SK-N-SH (cell line): Measurements from ENCODE around the gene FAM174B. TPM values are rescaled to one million over a fixed set of nuclear protein-coding genes. Genes with fewer than 3 reads are reported as not detected.

Experiments
- CTCF ChIA-PET: fragments of 300-600, 350-600 bp; formaldehyde crosslinking; extraction: SDS; loops from one replicate; lab custom pipeline; 2021; lab: Yijun Ruan, JAX
- POLR2A ChIA-PET: fragments of 350-600 bp; sonication (Branson Sonifier 250); formaldehyde crosslinking; extraction: SDS; loops from one replicate; lab custom pipeline; 2020; ENCODE audit warnings: antibody characterized with exemption, inconsistent platforms; lab: Yijun Ruan, JAX
- DNase-seq: peaks from one replicate; pipeline ENCODE4 v3.0.0; 2012
- H2AFZ ChIP-seq: fragments of 200-600 bp; sonication (generic); 2 replicates; pipeline ENCODE4 v1.8.1; 2016; ENCODE audit warnings: antibody characterized with exemption, mild to moderate bottlenecking, low read depth
- H3F3A ChIP-seq: fragments of 200-600 bp; sonication (generic); replicated peaks from 2 replicates; pipeline ENCODE3; 2016; ENCODE audit warnings: antibody characterized with exemption, mild to moderate bottlenecking; ENCODE audit not compliant: insufficient read depth
- H3K27ac ChIP-seq, 2 experiments: fragments of 200-500 bp in 1 of 2; fragments of 200-600 bp in 1 of 2; sonication (Bioruptor generic) in 1 of 2; sonication (generic), shearing (Covaris generic) in 1 of 2; 2 replicates each; pipeline versions ENCODE4 v1.5.1 to v1.6.1; 2014 to 2016; ENCODE audit warnings: low read depth in 2 of 2, inconsistent platforms in 1 of 2, low read length in 1 of 2, mild to moderate bottlenecking in 1 of 2, mixed read lengths in 1 of 2
- H3K27me3 ChIP-seq: fragments of 200-600 bp; sonication (generic), shearing (Covaris generic); 2 replicates; pipeline ENCODE4 v1.6.1; 2016; ENCODE audit warnings: mixed run types; ENCODE audit not compliant: insufficient read depth
- H3K36me3 ChIP-seq, 2 experiments: fragments of 200-500 bp in 1 of 2; fragments of 200-600 bp in 1 of 2; sonication (Bioruptor generic) in 1 of 2; sonication (generic) in 1 of 2; replicated peaks in 1 of 2; 2 replicates each; pipeline versions ENCODE3 to v1.5.1; 2014 to 2016; ENCODE audit warnings: low read length in 1 of 2, mild to moderate bottlenecking in 1 of 2; ENCODE audit not compliant: insufficient read depth in 2 of 2, control insufficient read depth in 1 of 2
- H3K4me1 ChIP-seq, 2 experiments: fragments of 200-500 bp in 1 of 2; fragments of 200-600 bp in 1 of 2; sonication (Bioruptor generic) in 1 of 2; sonication (generic), shearing (Covaris generic) in 1 of 2; 2 replicates each; pipeline versions ENCODE4 v1.5.1 to v1.6.1; 2014 to 2016; ENCODE audit warnings: low read depth in 1 of 2, low read length in 1 of 2, mixed run types in 1 of 2; ENCODE audit not compliant: insufficient read depth in 2 of 2, control insufficient read depth in 1 of 2
- H3K4me2 ChIP-seq: fragments of 200-600 bp; sonication (generic), shearing (Covaris generic); 2 replicates; pipeline ENCODE4 v1.6.1; 2017; ENCODE audit warnings: mixed run types
- H3K4me3 ChIP-seq, 2 experiments: fragments of 200-500 bp in 1 of 2; fragments of 200-600 bp in 1 of 2; sonication (Bioruptor generic) in 1 of 2; sonication (generic), shearing (Covaris generic) in 1 of 2; 2 replicates each; pipeline versions ENCODE4 v1.5.1 to v1.8.1; 2014 to 2016; ENCODE audit warnings: low read depth in 2 of 2, inconsistent platforms in 1 of 2, low read length in 1 of 2, mild to moderate bottlenecking in 1 of 2, mixed read lengths in 1 of 2, moderate library complexity in 1 of 2
- H3K79me2 ChIP-seq: fragments of 200-600 bp; sonication (generic); 2 replicates; pipeline ENCODE4 v1.8.1; 2017; ENCODE audit warnings: mild to moderate bottlenecking; ENCODE audit not compliant: insufficient read depth
- H3K9ac ChIP-seq: fragments of 200-600 bp; sonication (generic); 2 replicates; pipeline ENCODE4 v1.6.1; 2017; ENCODE audit warnings: mixed run types
- H3K9me2 ChIP-seq: fragments of 200-600 bp; sonication (generic); 2 replicates; pipeline ENCODE4 v1.6.1; 2017; ENCODE audit warnings: mixed run types
- H3K9me3 ChIP-seq: fragments of 200-600 bp; sonication (generic); 2 replicates; pipeline ENCODE4 v1.6.1; 2017; ENCODE audit warnings: mixed run types, mild to moderate bottlenecking, moderate library complexity
- H4K20me1 ChIP-seq: fragments of 200-600 bp; sonication (generic); 2 replicates; pipeline ENCODE4 v1.6.1; 2017; ENCODE audit warnings: mild to moderate bottlenecking, mixed run types; ENCODE audit not compliant: insufficient read depth
- ELF1 ChIP-seq: IDR thresholded peaks from 2 replicates; pipeline ENCODE4 v1.4.0; 2012
- EZH2phosphoT487 ChIP-seq: fragments of 200-600 bp; sonication (generic); IDR thresholded peaks from 2 replicates; pipeline ENCODE4 v1.6.1; 2017; ENCODE audit warnings: low read depth, mixed run types, mild to moderate bottlenecking, antibody characterized with exemption, moderate library complexity, borderline replicate concordance
- FOXJ3 ChIP-seq: sonication (generic); formaldehyde crosslinking; IDR thresholded peaks from 2 replicates; pipeline ENCODE4 v1.5.1; 2020; ENCODE audit warnings: mild to moderate bottlenecking, missing genetic modification reagents
- GATA2 ChIP-seq: sonication (generic); formaldehyde crosslinking; IDR thresholded peaks from 2 replicates; pipeline ENCODE4 v1.5.0; 2020; ENCODE audit warnings: mild to moderate bottlenecking, missing genetic modification reagents
- MEF2A ChIP-seq: IDR thresholded peaks from 2 replicates; pipeline ENCODE4 v1.4.0; 2012; ENCODE audit warnings: low read depth, borderline replicate concordance
- MXI1 ChIP-seq: IDR thresholded peaks from 2 replicates; pipeline ENCODE4 v1.6.1; 2012; ENCODE audit warnings: mild to moderate bottlenecking, low read depth, low read length, improper control_type of control experiment
- POLR2AphosphoS5 ChIP-seq: IDR thresholded peaks from 2 replicates; pipeline ENCODE4 v1.6.1; 2012; ENCODE audit warnings: low read depth, low read length
- RCOR1 ChIP-seq: fragments of 150-350 bp; IDR thresholded peaks from 2 replicates; pipeline ENCODE4 v1.6.1; 2017; ENCODE audit warnings: antibody characterized with exemption, low read length
- WGBS: methylation state at CpG from one replicate; pipeline ENCODE4 v1.1.6; 2017; ENCODE audit warnings: low lambda C conversion rate; 5-methylcytosine and 5-hydroxymethylcytosine counted together
- polyA plus RNA-seq, 3 experiments: library from polyadenylated mRNA; depleted of rRNA; stranded (reverse); fragments of >200 nt; gene quantifications; 2 replicates each; pipeline ENCODE4 v1.2.3, GENCODE V29; 2012
- TF ChIP-seq, protein P1 (sequence below): IDR thresholded peaks from 2 replicates; pipeline ENCODE4; 2012
- TF ChIP-seq, protein P2 (sequence below): IDR thresholded peaks from 2 replicates; pipeline ENCODE4 v1.6.1; 2012; ENCODE audit warnings: mild to moderate bottlenecking, low read depth, low read length, moderate library complexity
- TF ChIP-seq, protein P3 (sequence below): fragments of 150-350 bp; IDR thresholded peaks from 2 replicates; pipeline ENCODE4 v1.6.1; 2017; ENCODE audit warnings: antibody characterized with exemption, low read length, low read depth, borderline replicate concordance

The FAM174B gene
- polyA plus RNA-seq, 1 of the 3 experiments (the other 2 are of a cell fraction): 0.30 TPM

DNA sequence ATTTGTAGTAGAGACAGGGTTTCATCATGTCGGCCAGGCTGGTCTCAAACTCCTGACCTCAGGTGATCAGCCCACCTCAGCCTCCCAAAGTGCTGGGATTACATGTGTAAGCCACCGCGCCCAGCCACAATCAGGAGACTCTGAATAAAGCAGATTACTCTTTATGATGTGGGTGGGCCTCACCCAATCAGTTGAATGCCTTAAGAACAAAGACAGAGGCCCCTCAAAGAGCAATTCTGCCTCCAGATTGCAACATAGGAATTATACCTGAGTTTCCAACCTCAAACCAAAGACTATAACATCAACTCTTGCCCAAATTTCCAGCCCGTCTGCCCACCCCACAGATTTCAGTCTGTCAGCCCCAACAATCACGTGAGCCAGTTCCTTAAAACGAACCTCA, 18.8 kb upstream of the FAM174B start:
- H3K27me3 ChIP-seq: no peaks in the 10 kb centered on the region
- no peak for DNase-seq
- H3K27ac ChIP-seq: no peak overlapping the region

DNA sequence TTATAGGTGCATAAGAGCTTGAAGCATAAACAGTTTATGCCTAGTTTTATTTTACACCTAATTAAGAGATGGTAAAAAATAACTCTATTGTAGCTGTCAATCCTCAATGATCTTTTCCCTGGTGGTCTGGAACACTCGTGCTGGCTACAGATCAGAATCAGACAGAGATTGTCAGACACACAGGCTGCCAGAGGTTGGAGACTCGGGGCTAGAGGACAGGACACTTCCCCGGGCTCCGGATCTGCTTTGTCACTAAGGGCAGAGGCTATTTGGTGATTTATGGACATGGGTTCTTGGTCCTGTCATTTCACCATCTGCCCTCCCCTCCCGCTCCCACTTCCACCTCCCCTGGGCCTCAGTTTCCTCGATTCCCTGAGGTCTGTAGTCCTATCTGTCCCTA, 16.5 kb upstream of the FAM174B start:
- POLR2A ChIA-PET: interaction anchor here (1.6 kb wide), 1 partner anchor 17 kb away, joined by 6 read pairs; the partner anchor contains the start of gene FAM174B
- peak overlapping the region in 1 of 2 experiments; percentile 29; a peak in 1 of 4 replicates for H3K27ac ChIP-seq
- H3K9ac ChIP-seq: no peak overlapping the region
- peak; percentile 26; the same call in 1 of the 2 replicates for TF ChIP-seq GATA2 (CRISPR knock-in tag)
- TF ChIP-seq MXI1: peak; percentile 60; the same call in 1 of the 2 replicates
- TF ChIP-seq ELF1: no peak
- no peak for TF ChIP-seq EZH2phosphoT487
- H3K9me2 ChIP-seq: no peaks in the 10 kb centered on the region
- no peaks in the 10 kb centered on the region for H3K27me3 ChIP-seq
- 10% methylated on average over 6 of the region's 6 CpGs for WGBS
- H3K36me3 ChIP-seq: no peaks in the 10 kb centered on the region
- no peak overlapping the region for H3K4me3 ChIP-seq
- CTCF ChIA-PET: interaction anchor here (0.9 to 1.8 kb wide), 5 partner anchors 11 to 574 kb away, joined by 3 to 8 read pairs (median 3); no protein-coding TSS in a partner anchor
- no peak overlapping the region for H2AFZ ChIP-seq
- no peak overlapping the region for H3K4me2 ChIP-seq
- no peaks in the 10 kb centered on the region for H3K79me2 ChIP-seq
- H3F3A ChIP-seq: no peaks in the 10 kb centered on the region
- peak; percentile 67 for DNase-seq
- H3K4me1 ChIP-seq: peaks cover 0 to 17% of the 10 kb centered on the region in 2 experiments; a peak in 2 of 4 replicates
- no peaks in the 10 kb centered on the region for H4K20me1 ChIP-seq
- H3K9me3 ChIP-seq: no peaks in the 10 kb centered on the region

More for the DNA sequence above, 18.8 kb upstream of the FAM174B start:
- Histone ChIP-seq H3K4me1 (peaks cover 0 to 19% of the 10 kb centered on the region in 2 experiments; a peak in 2 of 4 replicates), H2AFZ (no peak overlapping the region), H3K4me2 (no peak overlapping the region), H4K20me1 (no peaks in the 10 kb centered on the region), H3K4me3 (no peak overlapping the region), H3K79me2 (no peaks in the 10 kb centered on the region), H3K9me3 (no peaks in the 10 kb centered on the region), H3F3A (no peaks in the 10 kb centered on the region), H3K9ac (no peak overlapping the region), H3K36me3 (no peaks in the 10 kb centered on the region), H3K9me2 (no peaks in the 10 kb centered on the region)
- TF ChIP-seq, protein P1, sequence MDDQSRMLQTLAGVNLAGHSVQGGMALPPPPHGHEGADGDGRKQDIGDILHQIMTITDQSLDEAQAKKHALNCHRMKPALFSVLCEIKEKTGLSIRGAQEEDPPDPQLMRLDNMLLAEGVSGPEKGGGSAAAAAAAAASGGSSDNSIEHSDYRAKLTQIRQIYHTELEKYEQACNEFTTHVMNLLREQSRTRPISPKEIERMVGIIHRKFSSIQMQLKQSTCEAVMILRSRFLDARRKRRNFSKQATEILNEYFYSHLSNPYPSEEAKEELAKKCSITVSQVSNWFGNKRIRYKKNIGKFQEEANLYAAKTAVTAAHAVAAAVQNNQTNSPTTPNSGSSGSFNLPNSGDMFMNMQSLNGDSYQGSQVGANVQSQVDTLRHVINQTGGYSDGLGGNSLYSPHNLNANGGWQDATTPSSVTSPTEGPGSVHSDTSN: no peak
- TF ChIP-seq GATA2 (CRISPR knock-in tag): no peak
- POLR2A ChIA-PET: no interaction called here
- CTCF ChIA-PET: no interaction called here
- WGBS: 37% methylated on average over 6 of the region's 6 CpGs

DNA sequence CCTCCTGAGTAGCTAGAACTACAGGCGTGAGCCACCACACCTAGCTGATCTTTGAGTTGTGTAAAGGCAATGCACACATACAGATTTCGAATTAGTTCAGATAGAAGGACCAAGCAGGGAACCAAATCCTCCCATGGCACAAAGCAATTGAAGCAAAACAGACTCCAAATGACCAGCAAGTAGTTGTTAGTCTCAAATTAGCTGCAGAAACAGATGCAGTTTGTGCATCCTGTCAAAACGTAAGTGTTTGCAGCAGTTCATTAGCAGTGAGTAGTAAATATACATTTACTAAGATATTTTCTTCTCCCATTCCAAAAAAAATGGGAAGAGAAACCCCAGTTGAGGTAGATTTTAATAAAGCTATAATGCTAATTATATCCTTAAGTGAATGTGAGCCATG, 15.8 kb upstream of the FAM174B start:
- Histone ChIP-seq H2AFZ (no peak overlapping the region), H3K4me3 (no peak overlapping the region), H3K4me2 (no peak overlapping the region), H3K27ac (peak overlapping the region in 1 of 2 experiments; percentile 36; a peak in 1 of 4 replicates), H3K9ac (no peak overlapping the region), H3K9me3 (no peaks in the 10 kb centered on the region), H3F3A (no peaks in the 10 kb centered on the region), H4K20me1 (no peaks in the 10 kb centered on the region), H3K36me3 (no peaks in the 10 kb centered on the region), H3K79me2 (no peaks in the 10 kb centered on the region), H3K9me2 (no peaks in the 10 kb centered on the region), H3K4me1 (peaks cover 0 to 17% of the 10 kb centered on the region in 2 experiments; a peak in 2 of 4 replicates), H3K27me3 (no peaks in the 10 kb centered on the region)
- ChIA-PET CTCF (interaction anchor here (1.8 kb wide), 1 partner anchor 43 kb away, joined by 8 read pairs; no protein-coding TSS in a partner anchor), POLR2A (no interaction called here)
- DNase-seq: no peak
- WGBS: 41% methylated on average over 3 of the region's 3 CpGs
- no peak for TF ChIP-seq POLR2AphosphoS5
- TF ChIP-seq MEF2A: no peak
- TF ChIP-seq, protein P2, sequence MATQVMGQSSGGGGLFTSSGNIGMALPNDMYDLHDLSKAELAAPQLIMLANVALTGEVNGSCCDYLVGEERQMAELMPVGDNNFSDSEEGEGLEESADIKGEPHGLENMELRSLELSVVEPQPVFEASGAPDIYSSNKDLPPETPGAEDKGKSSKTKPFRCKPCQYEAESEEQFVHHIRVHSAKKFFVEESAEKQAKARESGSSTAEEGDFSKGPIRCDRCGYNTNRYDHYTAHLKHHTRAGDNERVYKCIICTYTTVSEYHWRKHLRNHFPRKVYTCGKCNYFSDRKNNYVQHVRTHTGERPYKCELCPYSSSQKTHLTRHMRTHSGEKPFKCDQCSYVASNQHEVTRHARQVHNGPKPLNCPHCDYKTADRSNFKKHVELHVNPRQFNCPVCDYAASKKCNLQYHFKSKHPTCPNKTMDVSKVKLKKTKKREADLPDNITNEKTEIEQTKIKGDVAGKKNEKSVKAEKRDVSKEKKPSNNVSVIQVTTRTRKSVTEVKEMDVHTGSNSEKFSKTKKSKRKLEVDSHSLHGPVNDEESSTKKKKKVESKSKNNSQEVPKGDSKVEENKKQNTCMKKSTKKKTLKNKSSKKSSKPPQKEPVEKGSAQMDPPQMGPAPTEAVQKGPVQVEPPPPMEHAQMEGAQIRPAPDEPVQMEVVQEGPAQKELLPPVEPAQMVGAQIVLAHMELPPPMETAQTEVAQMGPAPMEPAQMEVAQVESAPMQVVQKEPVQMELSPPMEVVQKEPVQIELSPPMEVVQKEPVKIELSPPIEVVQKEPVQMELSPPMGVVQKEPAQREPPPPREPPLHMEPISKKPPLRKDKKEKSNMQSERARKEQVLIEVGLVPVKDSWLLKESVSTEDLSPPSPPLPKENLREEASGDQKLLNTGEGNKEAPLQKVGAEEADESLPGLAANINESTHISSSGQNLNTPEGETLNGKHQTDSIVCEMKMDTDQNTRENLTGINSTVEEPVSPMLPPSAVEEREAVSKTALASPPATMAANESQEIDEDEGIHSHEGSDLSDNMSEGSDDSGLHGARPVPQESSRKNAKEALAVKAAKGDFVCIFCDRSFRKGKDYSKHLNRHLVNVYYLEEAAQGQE: no peak
- TF ChIP-seq, protein P3, sequence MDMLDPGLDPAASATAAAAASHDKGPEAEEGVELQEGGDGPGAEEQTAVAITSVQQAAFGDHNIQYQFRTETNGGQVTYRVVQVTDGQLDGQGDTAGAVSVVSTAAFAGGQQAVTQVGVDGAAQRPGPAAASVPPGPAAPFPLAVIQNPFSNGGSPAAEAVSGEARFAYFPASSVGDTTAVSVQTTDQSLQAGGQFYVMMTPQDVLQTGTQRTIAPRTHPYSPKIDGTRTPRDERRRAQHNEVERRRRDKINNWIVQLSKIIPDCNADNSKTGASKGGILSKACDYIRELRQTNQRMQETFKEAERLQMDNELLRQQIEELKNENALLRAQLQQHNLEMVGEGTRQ: no peak
- 0 out of 2 replicates have a peak, but pooled peaks have one; percentile 7 for TF ChIP-seq RCOR1
- no peak for TF ChIP-seq MXI1
- TF ChIP-seq FOXJ3 (CRISPR knock-in tag): no peak
